Measurements from ENCODE around the gene PAWR. TPM values are rescaled to one million over a fixed set of nuclear protein-coding genes. Genes with fewer than 3 reads are reported as not detected.

The PAWR gene
- polyA plus RNA-seq, 1 donor (not counting 4 experiments of a cell fraction or from before 2014, with no cell fraction given): 41.1 TPM

GRCh38 chr12:79665212-79665887 lies 25.4 kb downstream of the PAWR start:
- no peak for DNase-seq (ENCODE audit: low read depth, low spot score)

GRCh38 chr12:79664518-79664917 lies 26.2 kb downstream of the PAWR start:
- dilution Hi-C loops (cut with MboI; ENCODE audit: extremely low pct_ligation_motif_present, low sequenced_read_pairs): no loop called here
- Histone ChIP-seq H3K4me2 (ENCODE audit: control insufficient read depth, extremely low read depth, insufficient read depth, low read depth, low read length) (no peak overlapping the region), H2AFZ (ENCODE audit: control insufficient read depth, low read length) (no peak overlapping the region)

More at GRCh38 chr12:79665212-79665887, 25.4 kb downstream of the PAWR start:
- H3K27ac ChIP-seq (ENCODE audit: control insufficient read depth, insufficient read depth, low read length): no peak overlapping the region
- TF ChIP-seq EZH2 (IDR thresholded peaks at IDR 0.05; ENCODE audit: low read length) (no peak), CTCF (optimal IDR thresholded peaks at IDR 0.05 in 1 of 3, IDR thresholded peaks at IDR 0.05 in 1 of 3, conservative IDR thresholded peaks at IDR 0.05 in 1 of 3; ENCODE audit: extremely low read depth in 1 of 3, insufficient read depth in 2 of 3, low read length in 3 of 3) (no peak)
- dilution Hi-C loops (cut with MboI; ENCODE audit: extremely low pct_ligation_motif_present, low sequenced_read_pairs): no loop called here
- no peaks in the 10 kb centered on the region for H3K9me3 ChIP-seq (ENCODE audit: control insufficient read depth, low read depth, low read length)
- no peaks in the 10 kb centered on the region for H3K27me3 ChIP-seq (ENCODE audit: control insufficient read depth, extremely low read depth, insufficient read depth, low read length)
- FAIRE-seq: no peak
- no peaks in the 10 kb centered on the region for H4K20me1 ChIP-seq (ENCODE audit: control insufficient read depth, extremely low read depth, insufficient read depth, low read length)
- no peak overlapping the region for H3K4me3 ChIP-seq (ENCODE audit: control insufficient read depth in 2 of 3, extremely low read depth in 1 of 3, insufficient read depth in 2 of 3, low read depth in 1 of 3, low read length in 3 of 3)
- no peak overlapping the region for H3K4me2 ChIP-seq (ENCODE audit: control insufficient read depth, extremely low read depth, insufficient read depth, low read depth, low read length)
- peaks cover 6% of the 10 kb centered on the region for H3K4me1 ChIP-seq (ENCODE audit: control insufficient read depth, extremely low read depth, insufficient read depth, low read length)
- H2AFZ ChIP-seq (ENCODE audit: control insufficient read depth, low read length): no peak overlapping the region
- peaks cover 2 to 4% of the 10 kb centered on the region in 2 experiments for H3K36me3 ChIP-seq (ENCODE audit: control insufficient read depth in 2 of 2, extremely low read depth in 1 of 2, insufficient read depth in 2 of 2, low read length in 2 of 2)
- H3K79me2 ChIP-seq (ENCODE audit: control insufficient read depth, insufficient read depth, low read length): peaks cover 94% of the 10 kb centered on the region
- H3K9me1 ChIP-seq (ENCODE audit: control insufficient read depth, extremely low read depth, insufficient read depth, low read length): no peaks in the 10 kb centered on the region
- no peak overlapping the region for H3K9ac ChIP-seq (ENCODE audit: control insufficient read depth, extremely low read depth, insufficient read depth, low read length)

More at GRCh38 chr12:79664518-79664917, 26.2 kb downstream of the PAWR start:
- H3K27ac ChIP-seq (ENCODE audit: control insufficient read depth, insufficient read depth, low read length): no peak overlapping the region
- no peaks in the 10 kb centered on the region for H3K9me3 ChIP-seq (ENCODE audit: control insufficient read depth, low read depth, low read length)
- H3K36me3 ChIP-seq (ENCODE audit: control insufficient read depth in 2 of 2, extremely low read depth in 1 of 2, insufficient read depth in 2 of 2, low read length in 2 of 2): peaks cover 2 to 4% of the 10 kb centered on the region in 2 experiments
- peaks cover 94% of the 10 kb centered on the region for H3K79me2 ChIP-seq (ENCODE audit: control insufficient read depth, insufficient read depth, low read length)
- H3K9me1 ChIP-seq (ENCODE audit: control insufficient read depth, extremely low read depth, insufficient read depth, low read length): no peaks in the 10 kb centered on the region
- no peaks in the 10 kb centered on the region for H4K20me1 ChIP-seq (ENCODE audit: control insufficient read depth, extremely low read depth, insufficient read depth, low read length)
- FAIRE-seq (no peak), DNase-seq (ENCODE audit: low read depth, low spot score) (no peak)
- H3K4me1 ChIP-seq (ENCODE audit: control insufficient read depth, extremely low read depth, insufficient read depth, low read length): peaks cover 5% of the 10 kb centered on the region
- H3K4me3 ChIP-seq (ENCODE audit: control insufficient read depth in 2 of 3, extremely low read depth in 1 of 3, insufficient read depth in 2 of 3, low read depth in 1 of 3, low read length in 3 of 3): no peak overlapping the region
- no peaks in the 10 kb centered on the region for H3K27me3 ChIP-seq (ENCODE audit: control insufficient read depth, extremely low read depth, insufficient read depth, low read length)
- TF ChIP-seq EZH2 (IDR thresholded peaks at IDR 0.05; ENCODE audit: low read length) (no peak), CTCF (optimal IDR thresholded peaks at IDR 0.05 in 1 of 3, IDR thresholded peaks at IDR 0.05 in 1 of 3, conservative IDR thresholded peaks at IDR 0.05 in 1 of 3; ENCODE audit: extremely low read depth in 1 of 3, insufficient read depth in 2 of 3, low read length in 3 of 3) (no peak)
- no peak overlapping the region for H3K9ac ChIP-seq (ENCODE audit: control insufficient read depth, extremely low read depth, insufficient read depth, low read length)
